GM19351 (cell line): ENCODE data around the gene ARHGEF16.

Experiments used
- ATAC-seq: cut with Tn5 transposase; IDR thresholded peaks from one replicate; pipeline ENCODE4 v1.9.1; 2021; ENCODE audit warnings: mild to moderate bottlenecking, moderate library complexity; ENCODE audit not compliant: unreplicated experiment

The ARHGEF16 gene

DNA sequence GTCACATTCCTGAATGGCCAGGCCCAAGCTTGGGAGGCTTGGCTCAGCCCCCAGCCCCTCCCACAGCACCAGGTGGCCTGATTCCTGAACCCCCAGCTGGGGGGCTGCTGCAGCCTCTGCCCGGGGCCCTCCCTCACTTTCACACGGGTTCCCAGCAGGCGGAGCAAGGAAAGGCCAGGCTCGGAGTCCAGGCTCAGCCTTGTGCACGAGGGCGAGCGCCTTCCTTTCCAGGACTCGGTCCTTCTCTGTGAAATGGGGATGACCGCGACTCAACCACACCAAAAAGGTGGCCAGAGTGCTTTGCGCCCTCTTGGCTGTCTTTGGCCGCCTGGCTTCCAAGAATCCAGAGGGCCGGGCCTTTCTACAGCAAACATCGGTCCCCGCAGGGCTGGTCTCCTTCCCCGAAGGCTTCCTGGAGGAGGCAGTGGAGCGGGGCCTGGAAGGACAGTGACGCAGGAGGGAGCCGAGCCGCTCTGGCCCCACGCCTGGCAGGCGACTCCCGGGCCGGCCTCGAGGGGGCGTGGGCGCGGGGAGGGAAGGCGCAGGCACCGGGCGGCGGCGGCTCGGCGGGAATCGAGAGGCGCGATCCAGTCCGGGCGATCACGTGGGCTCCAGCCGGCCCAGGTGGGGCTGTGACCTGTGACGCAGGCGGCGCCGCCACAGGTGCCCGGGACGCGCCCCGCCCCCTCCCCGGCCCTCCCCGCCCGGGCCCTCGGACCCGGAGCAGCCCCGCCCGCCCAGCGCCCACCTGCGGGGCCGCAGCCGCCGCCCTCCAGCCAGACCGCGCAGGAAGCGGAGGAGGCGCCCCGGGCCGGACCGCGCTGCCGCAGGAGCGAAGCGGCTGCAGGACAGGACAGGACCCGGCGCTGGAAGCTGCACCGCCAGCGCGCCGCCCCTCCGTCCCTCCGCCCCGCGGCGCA lies at the start of gene ARHGEF16:
Gene ARHGEF16 (plus strand): TSS at position 775 of the 920 bp plus-strand sequence. CDS start 8,420 bp downstream, outside the sequence.
- no peak for ATAC-seq

- no peak for ATAC-seq
These were observed 49.7 kb upstream of the ARHGEF16 start for GRCh38 chr1:3404801-3405200.

- no peak for ATAC-seq
These were observed 49.0 kb upstream of the ARHGEF16 start for GRCh38 chr1:3405491-3405890.

- ATAC-seq = no peak
These were observed 48.2 kb upstream of the ARHGEF16 start for GRCh38 chr1:3405974-3406867.

DNA sequence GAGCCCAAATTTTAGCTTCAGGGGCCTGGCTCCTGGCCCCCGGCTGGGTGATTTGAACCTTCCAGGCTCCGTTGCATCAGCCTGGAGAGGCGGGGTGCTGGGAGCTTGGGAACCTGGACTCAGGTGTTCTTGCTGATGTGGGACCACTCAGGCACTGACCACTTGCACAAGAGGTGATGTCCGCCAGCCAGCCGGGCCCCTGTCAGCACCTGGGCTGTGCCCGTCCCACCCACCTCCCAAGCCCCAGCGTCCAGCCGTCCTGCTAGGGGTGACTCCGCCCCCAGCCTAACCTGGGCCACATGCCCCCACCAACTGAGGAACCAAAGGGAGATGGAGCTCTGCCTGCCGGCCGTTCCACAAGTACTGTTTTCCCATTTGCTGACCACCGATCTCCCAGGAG lies 47.4 kb upstream of the ARHGEF16 start:
- no peak for ATAC-seq

- ATAC-seq = no peak
These were observed 45.7 kb upstream of the ARHGEF16 start for GRCh38 chr1:3408751-3409266.

- no peak for ATAC-seq
These were observed 44.9 kb upstream of the ARHGEF16 start for GRCh38 chr1:3409366-3410141.

- no peak for ATAC-seq
These were observed 44.1 kb upstream of the ARHGEF16 start for GRCh38 chr1:3410142-3410925.

- ATAC-seq = no peak
These were observed 42.7 kb upstream of the ARHGEF16 start for GRCh38 chr1:3411806-3412205.

DNA sequence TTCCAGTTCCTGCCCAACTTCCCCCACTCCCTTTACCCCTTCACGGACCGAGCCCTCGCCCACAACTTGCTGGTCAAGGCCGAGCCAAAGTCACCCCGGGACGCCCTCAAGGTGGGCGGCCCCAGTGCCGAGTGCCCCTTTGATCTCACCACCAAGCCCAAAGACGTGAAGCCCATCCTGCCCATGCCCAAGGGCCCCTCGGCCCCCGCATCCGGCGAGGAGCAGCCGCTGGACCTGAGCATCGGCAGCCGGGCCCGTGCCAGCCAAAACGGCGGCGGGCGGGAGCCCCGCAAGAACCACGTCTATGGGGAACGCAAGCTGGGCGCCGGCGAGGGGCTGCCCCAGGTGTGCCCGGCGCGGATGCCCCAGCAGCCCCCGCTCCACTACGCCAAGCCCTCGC lies 42.1 kb upstream of the ARHGEF16 start:
- no peak for ATAC-seq

DNA sequence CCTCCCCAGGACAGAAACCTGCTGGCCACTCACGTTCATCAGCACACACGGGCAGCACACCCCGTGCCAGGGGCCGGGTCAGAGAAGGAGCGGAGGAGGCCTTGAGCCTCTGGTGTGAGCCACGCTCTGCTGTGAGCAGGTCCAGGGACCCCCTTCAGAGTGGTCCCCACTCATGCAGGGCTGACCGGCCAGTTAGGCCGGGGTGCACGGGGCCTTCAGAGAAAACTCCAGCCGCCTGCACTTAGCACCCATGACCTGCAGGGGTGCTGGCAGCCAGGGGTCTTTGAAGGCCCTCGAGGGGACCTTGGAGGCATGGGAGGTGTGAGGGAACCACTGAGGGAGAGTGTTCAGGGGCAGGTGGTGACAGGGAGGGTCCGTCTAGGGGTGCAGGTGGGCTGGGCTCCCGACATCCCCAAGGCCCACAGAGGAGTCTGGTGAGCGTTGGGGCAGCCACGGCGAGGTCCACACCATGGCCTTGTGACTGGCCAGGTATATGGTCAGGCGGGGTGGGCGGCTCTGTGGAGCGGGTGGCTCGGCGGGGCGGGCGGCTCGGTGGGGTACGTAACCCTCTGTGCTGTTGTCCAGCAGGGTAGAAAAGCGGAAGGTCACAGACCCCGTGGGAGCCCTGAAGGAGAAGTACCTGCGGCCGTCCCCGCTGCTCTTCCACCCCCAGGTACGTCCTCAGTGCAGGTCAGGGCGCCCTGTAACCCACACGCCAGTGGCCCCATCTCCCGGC lies 40.3 kb upstream of the ARHGEF16 start:
- ATAC-seq = no peak

DNA sequence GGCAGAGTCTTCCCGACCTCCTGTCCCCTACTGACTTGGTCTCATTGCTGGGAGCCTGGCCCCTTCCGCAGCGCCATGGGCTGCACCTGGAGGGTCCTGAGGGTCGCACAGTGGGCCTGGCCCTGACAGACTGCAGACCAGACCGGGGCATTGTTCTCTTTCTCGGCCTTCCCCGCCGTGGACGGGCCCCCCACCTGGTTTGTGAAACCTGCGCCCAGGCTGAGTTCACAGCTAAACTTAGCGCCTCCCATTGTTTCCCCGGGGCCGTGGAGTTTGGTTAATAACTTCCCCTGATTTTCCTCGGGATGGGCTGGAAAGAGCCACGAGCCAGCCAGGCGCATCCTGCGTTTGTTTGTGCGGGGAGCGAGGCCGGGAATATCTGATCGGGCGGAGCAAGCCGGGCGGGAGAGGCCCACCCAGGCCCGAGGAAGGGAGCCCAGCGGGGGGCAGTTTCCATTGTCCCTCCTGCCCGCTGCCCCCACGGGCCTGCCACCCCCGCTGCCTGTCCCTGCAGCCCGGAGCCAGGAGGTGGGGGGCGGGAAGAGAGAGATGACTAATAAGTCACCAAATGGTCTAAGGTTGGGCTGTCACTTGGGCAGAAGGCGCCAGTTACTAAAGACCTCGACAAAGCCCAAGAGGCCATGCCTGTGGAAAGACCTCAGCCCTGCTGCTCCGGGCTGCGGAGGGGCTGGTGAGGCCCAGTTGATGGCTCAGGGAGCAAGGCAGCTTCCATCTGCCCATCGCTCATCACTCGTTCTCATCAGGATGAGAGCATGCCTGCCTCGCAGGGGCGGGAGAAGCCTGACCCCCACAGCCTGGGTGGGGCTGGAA lies 39.0 kb upstream of the ARHGEF16 start:
- ATAC-seq = no peak

GRCh38 chr1:3417082-3417739 lies 37.3 kb upstream of the ARHGEF16 start:
- no peak for ATAC-seq

DNA sequence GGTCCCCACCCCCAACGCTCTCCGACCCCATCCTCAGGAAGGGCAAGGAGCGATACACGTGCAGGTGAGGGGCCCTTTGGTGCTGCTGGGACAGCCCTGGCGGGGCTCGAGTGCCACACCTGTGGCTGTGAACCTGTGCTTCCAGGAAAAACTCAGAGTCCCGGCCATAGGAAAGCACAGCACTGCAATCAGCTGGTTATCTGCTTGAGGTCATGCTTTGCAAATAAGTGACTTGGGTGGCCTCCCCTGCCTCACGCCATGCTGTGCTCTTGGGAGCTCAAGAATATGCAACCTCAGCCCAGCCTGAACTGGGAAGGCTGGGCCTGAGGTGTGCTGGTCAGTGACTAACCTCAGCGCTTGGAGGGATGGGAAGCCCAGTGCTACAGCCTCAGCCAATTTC lies 36.5 kb upstream of the ARHGEF16 start:
- ATAC-seq = no peak

- ATAC-seq = no peak
These were observed 35.9 kb upstream of the ARHGEF16 start for GRCh38 chr1:3418600-3418999.

GRCh38 chr1:3419415-3420204 lies 34.9 kb upstream of the ARHGEF16 start:
- no peak for ATAC-seq
